IPS-18c (cell line): ENCODE measurements around the gene CARMIL1.

Source experiments
- H3K4me3 ChIP-seq: 2 replicates; pipeline ENCODE4 v1.7.0; 2013; ENCODE audit warnings: low read depth, mild to moderate bottlenecking, low read length, moderate library complexity; ENCODE audit not compliant: insufficient read depth
- H3K9me3 ChIP-seq: one replicate; pipeline ENCODE4 v1.6.1; 2013; ENCODE audit warnings: mild to moderate bottlenecking, low read length, moderate library complexity; ENCODE audit not compliant: control insufficient read depth, insufficient read depth

Gene CARMIL1

GRCh38 chr6:25637211-25637610 lies 358.0 kb downstream of the CARMIL1 start:
- H3K9me3 ChIP-seq: no peaks in the 10 kb centered on the region
- no peak overlapping the region for H3K4me3 ChIP-seq

GRCh38 chr6:25637960-25638434 lies 358.8 kb downstream of the CARMIL1 start:
- Histone ChIP-seq H3K4me3 (no peak overlapping the region), H3K9me3 (no peaks in the 10 kb centered on the region)

- Histone ChIP-seq H3K9me3 (no peaks in the 10 kb centered on the region), H3K4me3 (no peak overlapping the region)
Observed at GRCh38 chr6:25639653-25640052, 360.5 kb downstream of the CARMIL1 start.

GRCh38 chr6:25640446-25640845 lies 361.3 kb downstream of the CARMIL1 start:
- Histone ChIP-seq H3K9me3 (no peaks in the 10 kb centered on the region), H3K4me3 (no peak overlapping the region)

GRCh38 chr6:25640891-25641290 lies 361.7 kb downstream of the CARMIL1 start:
- no peaks in the 10 kb centered on the region for H3K9me3 ChIP-seq
- no peak overlapping the region for H3K4me3 ChIP-seq

GRCh38 chr6:25641377-25641776 lies 362.2 kb downstream of the CARMIL1 start:
- Histone ChIP-seq H3K9me3 (no peaks in the 10 kb centered on the region), H3K4me3 (no peak overlapping the region)

GRCh38 chr6:25641940-25642666 lies 362.9 kb downstream of the CARMIL1 start:
- Histone ChIP-seq H3K9me3 (no peaks in the 10 kb centered on the region), H3K4me3 (no peak overlapping the region)

- no peaks in the 10 kb centered on the region for H3K9me3 ChIP-seq
- no peak overlapping the region for H3K4me3 ChIP-seq
Observed at GRCh38 chr6:25642667-25643328, 363.6 kb downstream of the CARMIL1 start.

- H3K9me3 ChIP-seq: no peaks in the 10 kb centered on the region
- no peak overlapping the region for H3K4me3 ChIP-seq
Observed at GRCh38 chr6:25645916-25646315, 366.7 kb downstream of the CARMIL1 start.

GRCh38 chr6:25649611-25650010 lies 370.4 kb downstream of the CARMIL1 start:
- Histone ChIP-seq H3K9me3 (no peaks in the 10 kb centered on the region), H3K4me3 (no peak overlapping the region)

GRCh38 chr6:25652007-25652515 lies 372.9 kb downstream of the CARMIL1 start, which contains the start of gene SCGN:
Gene SCGN, plus strand, starts transcription at chr6:25652215. Its CDS starts 189 bp downstream, at chr6:25652404.
- Histone ChIP-seq H3K9me3 (no peaks in the 10 kb centered on the region), H3K4me3 (peak within 1 kb of the TSS; percentile 38)

GRCh38 chr6:25655723-25656122 lies 376.5 kb downstream of the CARMIL1 start:
- H3K9me3 ChIP-seq: no peaks in the 10 kb centered on the region

GRCh38 chr6:25659633-25660368 lies 380.6 kb downstream of the CARMIL1 start:
- H3K9me3 ChIP-seq: no peaks in the 10 kb centered on the region
- H3K4me3 ChIP-seq: no peak overlapping the region

More at GRCh38 chr6:25655723-25656122, 376.5 kb downstream of the CARMIL1 start:
- no peak overlapping the region for H3K4me3 ChIP-seq

- Histone ChIP-seq H3K9me3 (no peaks in the 10 kb centered on the region), H3K4me3 (no peak overlapping the region)
Observed at GRCh38 chr6:25660512-25660911, 381.3 kb downstream of the CARMIL1 start.

GRCh38 chr6:25661129-25661779 lies 382.1 kb downstream of the CARMIL1 start:
- H3K4me3 ChIP-seq: no peak overlapping the region

GRCh38 chr6:25665455-25665854 lies 386.3 kb downstream of the CARMIL1 start:
- no peak overlapping the region for H3K4me3 ChIP-seq
- no peaks in the 10 kb centered on the region for H3K9me3 ChIP-seq

More at GRCh38 chr6:25661129-25661779, 382.1 kb downstream of the CARMIL1 start:
- no peaks in the 10 kb centered on the region for H3K9me3 ChIP-seq

- Histone ChIP-seq H3K9me3 (no peaks in the 10 kb centered on the region), H3K4me3 (no peak overlapping the region)
Observed at GRCh38 chr6:25669413-25669812, 390.2 kb downstream of the CARMIL1 start.
